Stimulated activated naive CD8-positive, alpha-beta T cell treated with anti-CD3 and anti-CD28 coated beads, Interleukin-15, Interleukin-2, amounts not matched to agents 100 U/mL and 50 U/mL, for 24 hours (primary cell): ENCODE results near the gene MSI2.
A peak's percentile ranks its signal among the peaks of the same experiment; 100 is the strongest.

Experiments used
- ATAC-seq: fragments of 150-1000 bp; cut with Tn5 transposase; one replicate; pipeline ENCODE4 v1.10.0; 2021
- DNase-seq: peaks from one replicate; pipeline ENCODE4 v3.0.0; 2021

The MSI2 gene

GRCh38 chr17:57638284-57638683, 382.0 kb downstream of the MSI2 start:
- ATAC-seq, result no peak
- DNase-seq, result no peak

GRCh38 chr17:57639381-57639780, 383.1 kb downstream of the MSI2 start:
- ATAC-seq (no peak), DNase-seq (no peak)

- ATAC-seq, result no peak
- DNase-seq, result no peak
Observed at GRCh38 chr17:57640079-57640478, 383.8 kb downstream of the MSI2 start.

GRCh38 chr17:57641761-57642160, 385.4 kb downstream of the MSI2 start:
- ATAC-seq (no peak), DNase-seq (no peak)

- ATAC-seq, result no peak
- DNase-seq, result no peak
Observed at GRCh38 chr17:57643062-57643461, 386.7 kb downstream of the MSI2 start.

GRCh38 chr17:57644326-57644725, 388.0 kb downstream of the MSI2 start:
- ATAC-seq (no peak), DNase-seq (no peak)

- DNase-seq (peak; percentile 26), ATAC-seq (peak; percentile 93)
Observed at GRCh38 chr17:57645950-57646665, 389.8 kb downstream of the MSI2 start.

GRCh38 chr17:57648720-57649119, 392.4 kb downstream of the MSI2 start:
- DNase-seq (no peak), ATAC-seq (no peak)

- DNase-seq, result no peak
- no peak for ATAC-seq
Observed at GRCh38 chr17:57649191-57649590, 392.9 kb downstream of the MSI2 start.

GRCh38 chr17:57649731-57650484, 393.6 kb downstream of the MSI2 start:
- DNase-seq (no peak), ATAC-seq (no peak)

- ATAC-seq, result no peak
- DNase-seq, result no peak
Observed at GRCh38 chr17:57650548-57650947, 394.2 kb downstream of the MSI2 start.

- no peak for DNase-seq
- ATAC-seq, result no peak
Observed at GRCh38 chr17:57651451-57651850, 395.1 kb downstream of the MSI2 start.

GRCh38 chr17:57651996-57652395, 395.7 kb downstream of the MSI2 start:
- no peak for ATAC-seq
- DNase-seq, result no peak

GRCh38 chr17:57652811-57653210, 396.5 kb downstream of the MSI2 start:
- ATAC-seq, result no peak

GRCh38 chr17:57653279-57653678, 397.0 kb downstream of the MSI2 start:
- DNase-seq (no peak), ATAC-seq (no peak)

More at GRCh38 chr17:57652811-57653210, 396.5 kb downstream of the MSI2 start:
- no peak for DNase-seq

- ATAC-seq, result no peak
- DNase-seq, result no peak
Observed at GRCh38 chr17:57654040-57654775, 397.9 kb downstream of the MSI2 start.

- no peak for ATAC-seq
Observed at GRCh38 chr17:57655553-57655952, 399.2 kb downstream of the MSI2 start.

GRCh38 chr17:57657211-57657610, 400.9 kb downstream of the MSI2 start:
- DNase-seq (no peak), ATAC-seq (no peak)

More at GRCh38 chr17:57655553-57655952, 399.2 kb downstream of the MSI2 start:
- DNase-seq, result no peak

GRCh38 chr17:57662041-57662440, 405.7 kb downstream of the MSI2 start:
- ATAC-seq (no peak), DNase-seq (no peak)

GRCh38 chr17:57662644-57663308, 406.5 kb downstream of the MSI2 start:
- DNase-seq (peak; percentile 37), ATAC-seq (no peak)

- ATAC-seq (no peak), DNase-seq (no peak)
Observed at GRCh38 chr17:57663326-57664070, 407.2 kb downstream of the MSI2 start.

GRCh38 chr17:57665128-57665527, 408.8 kb downstream of the MSI2 start:
- DNase-seq, result no peak
- ATAC-seq, result no peak
